GM12878 (cell line): ENCODE results near the gene FAM131B.

Source experiments
- ATF3 ChIP-seq: IDR thresholded peaks from 2 replicates; pipeline ENCODE4 v1.6.1; 2011; ENCODE audit warnings: low read depth, mild to moderate bottlenecking, low read length, moderate library complexity, borderline replicate concordance; ENCODE audit errors: extremely low read depth
- CHD2 ChIP-seq: IDR thresholded peaks from 2 replicates; pipeline ENCODE4 v1.6.1; 2011; ENCODE audit warnings: low read depth, low read length, improper control_type of control experiment, borderline replicate concordance
- CHD4 ChIP-seq: fragments of 200-600 bp; sonication (generic); IDR thresholded peaks from 2 replicates; pipeline ENCODE4 v1.6.1; 2016; ENCODE audit warnings: mild to moderate bottlenecking
- CTCF ChIP-seq, 3 experiments: IDR thresholded peaks in 2 of 3; conservative IDR thresholded peaks in 1 of 3; 2 replicates each; pipeline ENCODE4 v1.5.1; 2011; ENCODE audit warnings: low read depth in 3 of 3, low read length in 3 of 3, mild to moderate bottlenecking in 3 of 3, control low read depth in 2 of 3, moderate library complexity in 2 of 3, inconsistent platforms in 1 of 3, mixed read lengths in 1 of 3; ENCODE audit not compliant: control insufficient read depth in 2 of 3, insufficient read depth in 1 of 3; ENCODE audit errors: extremely low read depth in 1 of 3
- ELK1 ChIP-seq: IDR thresholded peaks from 2 replicates; pipeline ENCODE4 v1.6.1; 2012; ENCODE audit warnings: low read depth, low read length, improper control_type of control experiment
- ETV6 ChIP-seq, 2 experiments: fragments of 450-650 bp in 1 of 2; IDR thresholded peaks in 1 of 2; conservative IDR thresholded peaks in 1 of 2; 2 replicates each; pipeline ENCODE4 v1.6.1; 2014; ENCODE audit warnings: antibody characterized with exemption in 1 of 2, borderline replicate concordance in 1 of 2, low read depth in 1 of 2, mild to moderate bottlenecking in 1 of 2, moderate library complexity in 1 of 2
- JUND ChIP-seq: IDR thresholded peaks from 2 replicates; pipeline ENCODE4 v1.6.1; 2012; ENCODE audit warnings: low read depth, mild to moderate bottlenecking, low read length, improper control_type of control experiment, moderate library complexity
- MEF2A ChIP-seq: IDR thresholded peaks from 2 replicates; pipeline ENCODE4 v1.6.1; 2011; ENCODE audit warnings: low read depth, mild to moderate bottlenecking, low read length, moderate library complexity; ENCODE audit not compliant: insufficient read depth
- NFIC ChIP-seq: IDR thresholded peaks from 2 replicates; pipeline ENCODE4 v1.6.1; 2012; ENCODE audit warnings: low read depth, mild to moderate bottlenecking, inconsistent platforms, low read length, moderate library complexity
- POU2F2 ChIP-seq: IDR thresholded peaks from 3 replicates; pipeline ENCODE4 v1.6.1; 2011; ENCODE audit warnings: low read depth, mild to moderate bottlenecking, low read length, borderline replicate concordance
- YY1 ChIP-seq: IDR thresholded peaks from 2 replicates; pipeline ENCODE4 v1.6.1; 2011; ENCODE audit warnings: low read depth, mild to moderate bottlenecking, low read length

GRCh38 chr7:143375298-143376034, 13.0 kb upstream of the FAM131B start:
- no peak for TF ChIP-seq CTCF (IDR thresholded peaks at IDR 0.05 in 2 of 3, conservative IDR thresholded peaks at IDR 0.05 in 1 of 3; ENCODE audit: control insufficient read depth in 2 of 3, extremely low read depth in 1 of 3, insufficient read depth in 1 of 3, low read depth in 3 of 3, low read length in 3 of 3)
- TF ChIP-seq JUND = no peak
- TF ChIP-seq CHD4 = no peak
- TF ChIP-seq NFIC = no peak
- TF ChIP-seq ETV6 (conservative IDR thresholded peaks at IDR 0.05 in 1 of 2, IDR thresholded peaks at IDR 0.05 in 1 of 2; ENCODE audit: borderline replicate concordance in 1 of 2, low read depth in 1 of 2) = no peak
- TF ChIP-seq CHD2 = no peak
- no peak for TF ChIP-seq ATF3
- TF ChIP-seq ELK1 = no peak
- TF ChIP-seq YY1 = no peak
- TF ChIP-seq POU2F2 = no peak
- TF ChIP-seq MEF2A = no peak
